Neural crest cell (in vitro differentiated cells): ENCODE measurements around the gene SORCS2. TPM values are rescaled to one million over a fixed set of nuclear protein-coding genes. Genes with fewer than 3 reads are reported as not detected.

Experiments
- DNase-seq: peaks from one replicate; pipeline ENCODE4 v3.0.0; 2021; ENCODE audit warnings: low read depth, mixed read lengths, low spot score
- H3K27ac Mint-ChIP-seq: one replicate; pipeline ENCODE4 v1.8.0; 2021; ENCODE audit warnings: mild to moderate bottlenecking, mixed read lengths; ENCODE audit not compliant: unreplicated experiment
- H3K27me3 Mint-ChIP-seq: 2 replicates; pipeline ENCODE4 v1.8.0; 2021; ENCODE audit warnings: low read depth, mild to moderate bottlenecking, mixed read lengths
- H3K36me3 Mint-ChIP-seq: 2 replicates; pipeline ENCODE4 v1.8.0; 2021; ENCODE audit warnings: low read depth, mild to moderate bottlenecking, mixed read lengths
- H3K4me1 Mint-ChIP-seq: 2 replicates; pipeline ENCODE4 v1.8.0; 2021; ENCODE audit warnings: mixed read lengths
- H3K4me3 Mint-ChIP-seq: one replicate; pipeline ENCODE4 v1.8.0; 2021; ENCODE audit warnings: mild to moderate bottlenecking, mixed read lengths
- H3K9me3 Mint-ChIP-seq: 2 replicates; pipeline ENCODE4 v1.8.0; 2021; ENCODE audit warnings: mixed read lengths
- total RNA-seq: library from RNA; stranded (reverse); gene quantifications from 2 replicates; pipeline ENCODE4 v1.2.1, GENCODE V29; 2021
- TF ChIP-seq, protein P1 (sequence below): fragments of 200-600 bp; sonication (generic); conservative IDR thresholded peaks from 2 replicates; pipeline ENCODE4 v1.5.0; 2021; ENCODE audit warnings: antibody characterized with exemption, mild to moderate bottlenecking

The SORCS2 gene
- total RNA-seq, 1 donor from 2014 or later, result 1.1 TPM

DNA sequence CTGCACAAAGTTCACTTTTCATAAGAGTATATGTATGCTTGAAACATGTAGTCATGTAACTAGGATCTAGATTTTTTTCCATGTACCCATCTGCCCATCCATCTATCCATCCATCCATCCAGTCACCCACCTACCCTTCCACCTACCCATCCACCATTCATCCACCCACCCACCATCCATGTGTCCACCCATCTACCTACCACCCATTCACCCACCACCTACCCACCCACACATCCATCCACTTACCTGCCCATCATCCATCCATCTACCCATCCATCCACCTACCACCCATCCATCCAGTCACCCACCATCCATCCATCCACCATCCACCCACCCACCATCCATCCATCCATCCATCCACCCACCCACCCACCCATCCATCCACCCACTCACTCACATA is 364.2 kb downstream of the SORCS2 start:
- no peak overlapping the region for H3K27ac Mint-ChIP-seq
- DNase-seq, result no peak
- peaks cover 7% of the 10 kb centered on the region for H3K27me3 Mint-ChIP-seq
- H3K36me3 Mint-ChIP-seq, result peaks cover 8% of the 10 kb centered on the region
- no peak overlapping the region for H3K4me3 Mint-ChIP-seq
- TF ChIP-seq, protein P1, sequence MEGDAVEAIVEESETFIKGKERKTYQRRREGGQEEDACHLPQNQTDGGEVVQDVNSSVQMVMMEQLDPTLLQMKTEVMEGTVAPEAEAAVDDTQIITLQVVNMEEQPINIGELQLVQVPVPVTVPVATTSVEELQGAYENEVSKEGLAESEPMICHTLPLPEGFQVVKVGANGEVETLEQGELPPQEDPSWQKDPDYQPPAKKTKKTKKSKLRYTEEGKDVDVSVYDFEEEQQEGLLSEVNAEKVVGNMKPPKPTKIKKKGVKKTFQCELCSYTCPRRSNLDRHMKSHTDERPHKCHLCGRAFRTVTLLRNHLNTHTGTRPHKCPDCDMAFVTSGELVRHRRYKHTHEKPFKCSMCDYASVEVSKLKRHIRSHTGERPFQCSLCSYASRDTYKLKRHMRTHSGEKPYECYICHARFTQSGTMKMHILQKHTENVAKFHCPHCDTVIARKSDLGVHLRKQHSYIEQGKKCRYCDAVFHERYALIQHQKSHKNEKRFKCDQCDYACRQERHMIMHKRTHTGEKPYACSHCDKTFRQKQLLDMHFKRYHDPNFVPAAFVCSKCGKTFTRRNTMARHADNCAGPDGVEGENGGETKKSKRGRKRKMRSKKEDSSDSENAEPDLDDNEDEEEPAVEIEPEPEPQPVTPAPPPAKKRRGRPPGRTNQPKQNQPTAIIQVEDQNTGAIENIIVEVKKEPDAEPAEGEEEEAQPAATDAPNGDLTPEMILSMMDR, result no peak
- no peaks in the 10 kb centered on the region for H3K4me1 Mint-ChIP-seq
- H3K9me3 Mint-ChIP-seq, result peaks cover 21% of the 10 kb centered on the region

DNA sequence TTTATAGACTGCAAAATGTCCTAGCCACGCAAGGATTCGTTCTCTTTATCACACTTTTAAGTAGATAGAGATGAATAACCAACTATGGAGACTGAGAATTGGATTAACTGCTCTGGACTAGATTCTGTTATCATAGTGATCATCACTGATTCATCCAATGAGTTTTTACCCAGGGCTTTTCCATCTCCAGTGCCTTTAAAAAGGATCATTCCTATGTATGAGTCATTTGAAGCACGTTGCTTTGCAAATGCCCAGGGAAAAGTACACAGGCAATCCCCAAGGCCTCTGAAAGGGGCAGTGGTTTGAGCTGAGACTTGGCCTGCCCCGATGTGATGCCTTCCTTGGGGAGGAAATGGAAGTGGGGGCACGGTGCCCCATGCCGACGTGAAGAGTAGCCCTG is 365.1 kb downstream of the SORCS2 start:
- DNase-seq, result no peak
- Mint-ChIP-seq H3K4me1 (no peaks in the 10 kb centered on the region), H3K27me3 (peaks cover 7% of the 10 kb centered on the region), H3K4me3 (no peak overlapping the region), H3K27ac (no peak overlapping the region), H3K36me3 (peaks cover 8% of the 10 kb centered on the region), H3K9me3 (peaks cover 21% of the 10 kb centered on the region)
- TF ChIP-seq, protein P1, result no peak

DNA sequence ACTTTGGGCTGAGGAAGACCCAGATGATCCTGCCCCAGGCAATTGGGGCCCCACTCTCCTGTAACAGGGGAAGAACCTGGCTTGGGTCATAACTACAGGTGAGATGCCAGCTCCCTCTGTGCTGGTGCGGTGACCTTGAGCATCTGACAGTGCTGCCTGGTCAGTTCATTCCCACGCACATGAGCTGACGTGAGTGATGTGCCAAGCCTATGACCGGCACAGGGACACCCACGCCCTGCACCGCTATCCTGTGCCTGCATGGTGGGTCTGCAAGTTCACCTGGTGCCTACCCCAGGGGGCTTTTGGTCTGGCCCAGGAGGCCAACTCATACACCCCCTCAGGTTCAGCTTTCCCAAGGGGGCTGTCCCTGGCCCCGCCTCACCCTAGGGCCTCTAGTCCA is 366.1 kb downstream of the SORCS2 start:
- H3K4me3 Mint-ChIP-seq, result no peak overlapping the region
- TF ChIP-seq, protein P1, result no peak
- H3K4me1 Mint-ChIP-seq, result no peaks in the 10 kb centered on the region
- H3K27me3 Mint-ChIP-seq, result peaks cover 7% of the 10 kb centered on the region
- peaks cover 3% of the 10 kb centered on the region for H3K36me3 Mint-ChIP-seq
- no peak for DNase-seq
- peaks cover 16% of the 10 kb centered on the region for H3K9me3 Mint-ChIP-seq
- no peak overlapping the region for H3K27ac Mint-ChIP-seq

DNA sequence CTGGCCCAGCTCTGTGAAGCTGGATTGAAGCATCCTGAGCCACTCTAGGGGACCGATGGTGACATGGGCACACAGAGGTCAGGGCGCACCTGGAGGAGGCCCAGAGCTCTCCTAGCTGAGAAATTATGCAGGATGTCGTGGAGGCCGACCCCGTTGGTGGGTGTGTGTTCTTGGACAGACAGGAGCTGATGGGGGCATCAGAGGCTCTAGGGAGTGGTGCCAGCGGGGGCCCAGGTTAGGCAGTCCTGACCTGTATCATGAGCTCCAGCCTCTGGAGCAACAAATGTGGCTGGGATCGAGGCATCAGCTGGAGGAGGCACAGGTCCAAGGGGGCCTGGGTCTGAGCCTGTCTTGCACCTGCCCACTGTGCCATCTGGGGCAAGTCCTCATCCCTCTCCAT is 367.0 kb downstream of the SORCS2 start:
- Mint-ChIP-seq H3K4me1 (no peaks in the 10 kb centered on the region), H3K4me3 (no peak overlapping the region), H3K9me3 (peaks cover 9% of the 10 kb centered on the region), H3K27ac (no peak overlapping the region), H3K27me3 (peaks cover 7% of the 10 kb centered on the region), H3K36me3 (no peaks in the 10 kb centered on the region)
- no peak for DNase-seq
- TF ChIP-seq, protein P1, result no peak

- Mint-ChIP-seq H3K4me1 (no peaks in the 10 kb centered on the region), H3K9me3 (peaks cover 5% of the 10 kb centered on the region), H3K27me3 (peaks cover 7% of the 10 kb centered on the region), H3K27ac (no peak overlapping the region), H3K36me3 (no peaks in the 10 kb centered on the region), H3K4me3 (no peak overlapping the region)
- TF ChIP-seq, protein P1, result no peak
- no peak for DNase-seq
Observed at GRCh38 chr4:7559741-7560395, 367.5 kb downstream of the SORCS2 start.
